ENCODE data around the gene PCNX3.

DNA sequence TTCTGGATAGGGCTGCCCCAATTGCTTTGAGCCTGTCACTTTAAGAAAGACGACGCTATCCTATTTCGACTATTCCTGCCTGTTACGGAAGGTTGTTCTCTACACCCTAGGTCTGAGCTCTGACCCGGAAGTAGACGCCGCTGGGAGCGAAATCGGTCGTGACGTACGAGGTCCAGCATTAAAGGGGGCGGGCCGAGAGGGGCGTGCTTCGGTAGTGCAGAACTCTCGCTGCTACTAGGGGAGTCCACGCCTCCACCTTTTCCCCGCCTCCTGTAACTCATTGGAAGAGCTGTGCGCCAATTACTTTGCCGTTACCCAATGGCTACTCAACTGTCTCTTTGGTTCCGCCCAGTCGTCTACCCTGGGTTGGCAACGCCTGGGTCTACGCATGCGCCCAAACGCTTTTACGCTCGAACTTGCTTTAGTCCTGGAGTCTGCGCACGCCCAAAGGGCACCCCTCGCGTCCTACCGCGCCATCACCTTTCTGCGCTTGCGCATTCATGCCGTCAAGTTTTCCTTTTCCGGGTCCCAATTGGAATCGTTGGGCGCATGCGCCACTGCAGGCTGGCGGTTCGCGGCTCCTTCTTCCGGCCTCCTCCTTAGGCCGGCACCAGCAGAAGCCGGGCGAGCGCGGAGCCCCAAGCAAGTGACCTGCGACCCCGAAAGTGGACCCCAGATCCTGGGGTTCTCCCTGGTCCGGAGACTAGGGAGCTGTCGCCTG is at the start of gene PCNX3:
- TF ChIP-seq, protein P1, sequence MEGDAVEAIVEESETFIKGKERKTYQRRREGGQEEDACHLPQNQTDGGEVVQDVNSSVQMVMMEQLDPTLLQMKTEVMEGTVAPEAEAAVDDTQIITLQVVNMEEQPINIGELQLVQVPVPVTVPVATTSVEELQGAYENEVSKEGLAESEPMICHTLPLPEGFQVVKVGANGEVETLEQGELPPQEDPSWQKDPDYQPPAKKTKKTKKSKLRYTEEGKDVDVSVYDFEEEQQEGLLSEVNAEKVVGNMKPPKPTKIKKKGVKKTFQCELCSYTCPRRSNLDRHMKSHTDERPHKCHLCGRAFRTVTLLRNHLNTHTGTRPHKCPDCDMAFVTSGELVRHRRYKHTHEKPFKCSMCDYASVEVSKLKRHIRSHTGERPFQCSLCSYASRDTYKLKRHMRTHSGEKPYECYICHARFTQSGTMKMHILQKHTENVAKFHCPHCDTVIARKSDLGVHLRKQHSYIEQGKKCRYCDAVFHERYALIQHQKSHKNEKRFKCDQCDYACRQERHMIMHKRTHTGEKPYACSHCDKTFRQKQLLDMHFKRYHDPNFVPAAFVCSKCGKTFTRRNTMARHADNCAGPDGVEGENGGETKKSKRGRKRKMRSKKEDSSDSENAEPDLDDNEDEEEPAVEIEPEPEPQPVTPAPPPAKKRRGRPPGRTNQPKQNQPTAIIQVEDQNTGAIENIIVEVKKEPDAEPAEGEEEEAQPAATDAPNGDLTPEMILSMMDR (IDR thresholded peaks at IDR 0.05), result no peak
- peak; percentile 10 to 68 for TF ChIP-seq POLR2A (IDR thresholded peaks at IDR 0.05)
